Endothelial cell of umbilical vein (primary cell): ENCODE results near the gene FMN2. TPM values are rescaled to one million over a fixed set of nuclear protein-coding genes. Genes with fewer than 3 reads are reported as not detected.

Experiments
- BruUV-seq: library from RNA; stranded (reverse); fragments of 400-500 nt; replicated peaks from 2 replicates; lab custom pipeline; 2021; lab: Mats Ljungman, UMichigan
- CTCF ChIA-PET: fragments of 300-600, 350-600 bp; sonication (Branson Sonifier 250); formaldehyde crosslinking; loops from one replicate; lab custom pipeline; 2021; ENCODE audit warnings: antibody characterized with exemption, inconsistent platforms; lab: Charles Lee
- POLR2A ChIA-PET: fragments of 300-600, 350-600 bp; sonication (Branson Sonifier 250); formaldehyde crosslinking; loops from one replicate; lab custom pipeline; 2021; ENCODE audit warnings: antibody characterized with exemption, inconsistent platforms; lab: Charles Lee
- DNase-seq: peaks from one replicate; pipeline ENCODE4 v3.0.0-alpha.2; 2011; ENCODE audit warnings: low read depth, low spot score
- FAIRE-seq: peaks from 2 replicates; lab custom pipeline; 2011; peaks lifted over from hg19 to GRCh38; lab: Jason Lieb, UNC
- H2AFZ ChIP-seq: 2 replicates; pipeline ENCODE4 v1.6.0; 2012; ENCODE audit warnings: low read depth, low read length, control low read depth, inconsistent platforms
- H3K27ac ChIP-seq: 2 replicates; pipeline ENCODE4 v1.5.1; 2011; ENCODE audit warnings: low read depth, mild to moderate bottlenecking, control low read depth, low read length, moderate library complexity; ENCODE audit not compliant: insufficient read depth
- H3K27me3 ChIP-seq, 2 experiments: 2 replicates each; pipeline versions ENCODE4 v1.6.0 to v1.6.1; 2011; ENCODE audit warnings: low read length in 2 of 2, mixed read lengths in 1 of 2; ENCODE audit not compliant: control insufficient read depth in 2 of 2, insufficient read depth in 2 of 2
- H3K36me3 ChIP-seq, 2 experiments: 2 replicates in 1 of 2; 3 replicates in 1 of 2; pipeline ENCODE4 v1.5.1; 2011; ENCODE audit warnings: low read length in 2 of 2, mild to moderate bottlenecking in 1 of 2, moderate library complexity in 1 of 2; ENCODE audit not compliant: control insufficient read depth in 2 of 2, insufficient read depth in 2 of 2; ENCODE audit errors: extremely low read depth in 1 of 2
- H3K4me1 ChIP-seq: 3 replicates; pipeline ENCODE4 v1.5.1; 2011; ENCODE audit warnings: mild to moderate bottlenecking, low read length; ENCODE audit not compliant: control insufficient read depth, insufficient read depth; ENCODE audit errors: extremely low read depth
- H3K4me2 ChIP-seq: 2 replicates; pipeline ENCODE4 v1.6.1; 2011; ENCODE audit warnings: low read length, control low read depth, mixed read lengths; ENCODE audit not compliant: insufficient read depth
- H3K4me3 ChIP-seq, 3 experiments: fragments of 200-600 bp in 1 of 3; sonication (generic), shearing (Covaris generic) in 1 of 3; replicated peaks in 1 of 3; 2 replicates each; pipeline ENCODE4 v1.5.1; 2011 to 2016; ENCODE audit warnings: control low read depth in 3 of 3, low read length in 3 of 3, mild to moderate bottlenecking in 2 of 3, inconsistent platforms in 1 of 3, low read depth in 1 of 3, moderate library complexity in 1 of 3; ENCODE audit not compliant: insufficient read depth in 1 of 3
- H3K79me2 ChIP-seq: 2 replicates; pipeline ENCODE4 v1.6.0; 2012; ENCODE audit warnings: low read length, inconsistent platforms; ENCODE audit not compliant: control insufficient read depth, insufficient read depth
- H3K9ac ChIP-seq: replicated peaks from 2 replicates; pipeline ENCODE3; 2011; ENCODE audit warnings: low read length, control low read depth; ENCODE audit not compliant: insufficient read depth; ENCODE audit errors: extremely low read depth
- H3K9me1 ChIP-seq: replicated peaks from 3 replicates; pipeline ENCODE4 v1.6.0; 2011; ENCODE audit warnings: mild to moderate bottlenecking, low read length; ENCODE audit not compliant: control insufficient read depth, insufficient read depth; ENCODE audit errors: extremely low read depth
- H3K9me3 ChIP-seq: replicated peaks from 2 replicates; pipeline ENCODE4 v1.5.1; 2012; ENCODE audit warnings: low read length, inconsistent platforms; ENCODE audit not compliant: control insufficient read depth, insufficient read depth
- H4K20me1 ChIP-seq: replicated peaks from 2 replicates; pipeline ENCODE3; 2011; ENCODE audit warnings: mild to moderate bottlenecking, low read length; ENCODE audit not compliant: control insufficient read depth, insufficient read depth; ENCODE audit errors: extremely low read depth
- EZH2 ChIP-seq: IDR thresholded peaks from 2 replicates; pipeline ENCODE4 v1.6.1; 2012; ENCODE audit warnings: borderline replicate concordance, low read depth, mild to moderate bottlenecking, moderate library complexity, low read length, inconsistent platforms; ENCODE audit not compliant: severe bottlenecking
- FOS ChIP-seq: IDR thresholded peaks from 2 replicates; pipeline ENCODE4 v1.6.1; 2011; ENCODE audit warnings: mild to moderate bottlenecking, low read length, moderate library complexity, borderline replicate concordance; ENCODE audit not compliant: insufficient read depth
- GATA2 ChIP-seq: IDR thresholded peaks from 2 replicates; pipeline ENCODE4 v1.7.0; 2011; ENCODE audit warnings: low read depth, mild to moderate bottlenecking, moderate library complexity, mixed read lengths, low read length; ENCODE audit not compliant: insufficient read length, insufficient read depth
- JUN ChIP-seq: IDR thresholded peaks from 2 replicates; pipeline ENCODE4 v1.6.1; 2011; ENCODE audit warnings: borderline replicate concordance, low read depth; ENCODE audit not compliant: insufficient read length, insufficient read depth
- MYC ChIP-seq: IDR thresholded peaks from one replicate; pipeline ENCODE4 v1.6.1; 2011; ENCODE audit warnings: mild to moderate bottlenecking, low read depth, low read length
- POLR2A ChIP-seq: IDR thresholded peaks from 2 replicates; pipeline ENCODE4 v1.6.1; 2012; ENCODE audit warnings: low read depth, mild to moderate bottlenecking, control low read depth, low read length
- POLR2AphosphoS5 ChIP-seq: IDR thresholded peaks from 2 replicates; pipeline ENCODE4 v1.6.1; 2012; ENCODE audit warnings: low read depth, mild to moderate bottlenecking, control low read depth, low read length, moderate library complexity; ENCODE audit not compliant: insufficient read depth
- dilution Hi-C: fragments of 300-500 bp; cut with MboI; formaldehyde crosslinking; loops from one replicate; pipeline ENCODE4 v1.15.0; 2019; ENCODE audit warnings: low sequenced_read_pairs; ENCODE audit not compliant: extremely low pct_ligation_motif_present
- intact Hi-C: fragments of 100-400 bp; cut with micrococcal nuclease; formaldehyde crosslinking; loops from one replicate; pipeline ENCODE4 v1.10.0; 2022
- polyA plus RNA-seq, 4 experiments: library from polyadenylated mRNA; depleted of rRNA in 3 of 4; stranded (reverse) in 3 of 4; unstranded in 1 of 4; fragments of >200 nt; gene quantifications; 2 replicates each; pipeline versions ENCODE4 v1.2.1 to v1.2.3, GENCODE V29; 2011 to 2012; ENCODE audit warnings: missing spikeins in 1 of 4
- total RNA-seq: library from RNA; stranded (reverse); gene quantifications from 2 replicates; pipeline ENCODE4 v1.2.3, GENCODE V29; 2021
- TF ChIP-seq, protein P1 (sequence below), 2 donors: IDR thresholded peaks; 1 replicate in 1 of 2; 2 replicates in 1 of 2; pipeline ENCODE4 v1.5.1; 2011; ENCODE audit warnings: low read length in 2 of 2, mild to moderate bottlenecking in 2 of 2, moderate library complexity in 2 of 2, control low read depth in 1 of 2, inconsistent platforms in 1 of 2, low read depth in 1 of 2; ENCODE audit not compliant: insufficient read depth in 1 of 2; ENCODE audit errors: extremely low read depth in 1 of 2
- TF ChIP-seq, protein P2 (sequence below): IDR thresholded peaks from 2 replicates; pipeline ENCODE4 v1.6.1; 2011; ENCODE audit not compliant: insufficient read depth, insufficient read length

The FMN2 gene
- total and polyA plus RNA-seq, 2 donors (not counting 3 experiments of a cell fraction or from before 2014, with no cell fraction given), result not detected

DNA sequence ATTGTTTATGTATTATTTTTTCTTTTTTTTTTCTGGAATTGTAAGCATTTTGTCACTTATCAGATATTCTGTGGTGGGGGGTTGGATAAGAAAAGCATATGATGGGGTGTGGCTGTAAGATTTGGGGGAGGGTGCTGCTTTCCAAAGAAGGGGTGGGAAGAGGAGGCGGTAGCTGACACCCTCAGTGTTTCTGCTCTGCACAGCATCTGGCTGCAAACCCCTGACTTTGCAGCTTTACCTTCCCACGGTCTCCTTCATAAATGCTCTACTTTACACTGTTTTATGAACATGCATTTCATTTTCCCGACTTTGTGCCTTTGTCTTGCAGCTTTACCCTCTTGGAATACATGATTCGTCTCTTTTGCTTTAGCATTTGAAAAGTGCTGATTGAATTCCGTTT, 7.6 kb downstream of the FMN2 start:
- no peaks in the 10 kb centered on the region for H3K36me3 ChIP-seq
- no peaks in the 10 kb centered on the region for H3K9me1 ChIP-seq
- BruUV-seq, result no TSS peak
- H3K4me3 ChIP-seq, result no peak overlapping the region
- H3K79me2 ChIP-seq, result no peaks in the 10 kb centered on the region
- intact Hi-C loops (no loop called here), dilution Hi-C loops (no loop called here)
- no peak overlapping the region for H2AFZ ChIP-seq
- H3K9me3 ChIP-seq, result no peaks in the 10 kb centered on the region
- peaks cover 1 to 6% of the 10 kb centered on the region in 2 experiments for H3K27me3 ChIP-seq
- H3K27ac ChIP-seq, result no peak overlapping the region
- no peaks in the 10 kb centered on the region for H4K20me1 ChIP-seq
- ChIA-PET CTCF (no interaction called here), POLR2A (no interaction called here)
- FAIRE-seq (no peak), DNase-seq (no peak)
- TF ChIP-seq, protein P1, sequence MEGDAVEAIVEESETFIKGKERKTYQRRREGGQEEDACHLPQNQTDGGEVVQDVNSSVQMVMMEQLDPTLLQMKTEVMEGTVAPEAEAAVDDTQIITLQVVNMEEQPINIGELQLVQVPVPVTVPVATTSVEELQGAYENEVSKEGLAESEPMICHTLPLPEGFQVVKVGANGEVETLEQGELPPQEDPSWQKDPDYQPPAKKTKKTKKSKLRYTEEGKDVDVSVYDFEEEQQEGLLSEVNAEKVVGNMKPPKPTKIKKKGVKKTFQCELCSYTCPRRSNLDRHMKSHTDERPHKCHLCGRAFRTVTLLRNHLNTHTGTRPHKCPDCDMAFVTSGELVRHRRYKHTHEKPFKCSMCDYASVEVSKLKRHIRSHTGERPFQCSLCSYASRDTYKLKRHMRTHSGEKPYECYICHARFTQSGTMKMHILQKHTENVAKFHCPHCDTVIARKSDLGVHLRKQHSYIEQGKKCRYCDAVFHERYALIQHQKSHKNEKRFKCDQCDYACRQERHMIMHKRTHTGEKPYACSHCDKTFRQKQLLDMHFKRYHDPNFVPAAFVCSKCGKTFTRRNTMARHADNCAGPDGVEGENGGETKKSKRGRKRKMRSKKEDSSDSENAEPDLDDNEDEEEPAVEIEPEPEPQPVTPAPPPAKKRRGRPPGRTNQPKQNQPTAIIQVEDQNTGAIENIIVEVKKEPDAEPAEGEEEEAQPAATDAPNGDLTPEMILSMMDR (IDR thresholded peaks at IDR 0.05; ENCODE audit: extremely low read depth in 1 of 2, insufficient read depth in 1 of 2, low read depth in 1 of 2, low read length in 2 of 2), result no peak
- TF ChIP-seq POLR2AphosphoS5 (no peak), EZH2 (no peak), MYC (no peak)
- TF ChIP-seq, protein P2, sequence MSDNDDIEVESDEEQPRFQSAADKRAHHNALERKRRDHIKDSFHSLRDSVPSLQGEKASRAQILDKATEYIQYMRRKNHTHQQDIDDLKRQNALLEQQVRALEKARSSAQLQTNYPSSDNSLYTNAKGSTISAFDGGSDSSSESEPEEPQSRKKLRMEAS, result no peak
- no peak overlapping the region for H3K4me2 ChIP-seq
- H3K9ac ChIP-seq, result no peak overlapping the region
- H3K4me1 ChIP-seq, result no peaks in the 10 kb centered on the region

DNA sequence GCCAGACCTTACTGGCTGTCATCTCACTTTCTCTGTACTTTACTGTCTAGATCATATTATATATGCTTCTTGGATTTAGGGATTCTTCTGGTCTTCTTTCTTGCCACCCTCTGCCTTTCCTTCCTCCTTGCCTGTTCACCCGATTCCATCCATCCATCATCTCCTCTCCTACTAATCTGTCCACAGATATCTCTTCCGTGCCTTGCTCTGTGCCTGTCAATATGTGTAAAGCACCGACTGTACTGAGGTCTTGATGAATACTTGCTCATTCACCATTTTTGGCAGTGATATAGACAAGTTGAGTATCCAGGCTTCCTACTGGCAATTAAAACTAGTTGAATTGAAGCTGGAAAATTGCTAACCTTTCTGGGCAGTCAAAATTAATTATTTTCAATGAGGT, 8.1 kb downstream of the FMN2 start:
- Histone ChIP-seq H3K9me3 (no peaks in the 10 kb centered on the region), H3K4me2 (no peak overlapping the region), H3K4me3 (no peak overlapping the region), H3K9me1 (no peaks in the 10 kb centered on the region), H3K27ac (no peak overlapping the region), H2AFZ (no peak overlapping the region), H3K27me3 (peaks cover 0 to 4% of the 10 kb centered on the region in 2 experiments), H3K36me3 (no peaks in the 10 kb centered on the region), H3K79me2 (no peaks in the 10 kb centered on the region), H3K9ac (no peak overlapping the region), H3K4me1 (no peaks in the 10 kb centered on the region), H4K20me1 (no peaks in the 10 kb centered on the region)
- no peak for DNase-seq
- CTCF ChIA-PET, result no interaction called here
- no peak for FAIRE-seq
- BruUV-seq, result no TSS peak
- TF ChIP-seq, protein P1 (IDR thresholded peaks at IDR 0.05; ENCODE audit: extremely low read depth in 1 of 2, insufficient read depth in 1 of 2, low read depth in 1 of 2, low read length in 2 of 2), result no peak
- TF ChIP-seq GATA2 (no peak), MYC (no peak), FOS (no peak), EZH2 (no peak), POLR2A (no peak), JUN (no peak), POLR2AphosphoS5 (no peak)
- TF ChIP-seq, protein P2, result no peak
- intact Hi-C loops (no loop called here), dilution Hi-C loops (no loop called here)
- POLR2A ChIA-PET, result no interaction called here
